B cell (primary cell): ENCODE data around the gene NSDHL. TPM values are rescaled to one million over a fixed set of nuclear protein-coding genes. Genes with fewer than 3 reads are reported as not detected.

Experiments used
- ATAC-seq: fragments of 200-7000 bp; cut with Tn5 transposase; one replicate; pipeline ENCODE4 v1.10.0; 2021; ENCODE audit warnings: low read depth, mild to moderate bottlenecking, moderate number of reproducible peaks, moderate library complexity
- CTCF ChIA-PET: fragments of 350-600 bp; sonication (Branson Sonifier 250); formaldehyde crosslinking; loops from one replicate; lab custom pipeline; 2021; ENCODE audit warnings: antibody characterized with exemption, inconsistent platforms; lab: Charles Lee
- POLR2A ChIA-PET: fragments of 350-600 bp; sonication (Branson Sonifier 250); formaldehyde crosslinking; loops from one replicate; lab custom pipeline; 2021; ENCODE audit warnings: antibody characterized with exemption; lab: Charles Lee
- DNase-seq: peaks from one replicate; pipeline ENCODE4 v3.0.0; 2013
- H2AFZ ChIP-seq: 2 replicates; pipeline ENCODE4 v1.6.1; 2012; ENCODE audit warnings: mild to moderate bottlenecking, low read depth, low read length; ENCODE audit not compliant: insufficient read depth, poor library complexity, severe bottlenecking
- H3K27ac ChIP-seq, 2 donors: 1 replicate in 1 of 2; 2 replicates in 1 of 2; pipeline ENCODE4 v1.5.1; 2012 to 2013; ENCODE audit warnings: low read length in 2 of 2, mild to moderate bottlenecking in 2 of 2, moderate library complexity in 1 of 2
- H3K27me3 ChIP-seq, 4 experiments: fragments of 200-600 bp in 1 of 4; sonication (generic) in 1 of 4; replicated peaks in 1 of 4; 1 replicate in 2 of 4; 2 replicates in 2 of 4; pipeline versions ENCODE4 v1.6.1 to v1.7.0; 2013 to 2016; ENCODE audit warnings: low read length in 3 of 4, mild to moderate bottlenecking in 2 of 4, mixed read lengths in 1 of 4, moderate library complexity in 1 of 4; ENCODE audit not compliant: insufficient read depth in 4 of 4, control insufficient read depth in 3 of 4; ENCODE audit errors: control extremely low read depth in 1 of 4
- H3K36me3 ChIP-seq, 2 experiments: replicated peaks in 1 of 2; 1 replicate in 1 of 2; 2 replicates in 1 of 2; pipeline versions ENCODE4 v1.6.1 to v1.7.1; 2013; ENCODE audit warnings: low read length in 1 of 2; ENCODE audit not compliant: insufficient read depth in 2 of 2, control insufficient read depth in 1 of 2; ENCODE audit errors: control extremely low read depth in 1 of 2, extremely low read depth in 1 of 2
- H3K4me1 ChIP-seq, 2 donors: fragments of 200-600 bp in 1 of 2; sonication (generic) in 1 of 2; 1 replicate in 1 of 2; 2 replicates in 1 of 2; pipeline versions ENCODE4 v1.5.1 to v1.6.1; 2013 to 2017; ENCODE audit warnings: low read length in 2 of 2; ENCODE audit not compliant: control insufficient read depth in 2 of 2, insufficient read depth in 2 of 2
- H3K4me2 ChIP-seq: replicated peaks from 2 replicates; pipeline ENCODE3; 2012; ENCODE audit warnings: mild to moderate bottlenecking, low read depth, low read length; ENCODE audit not compliant: poor library complexity, severe bottlenecking
- H3K4me3 ChIP-seq, 5 experiments: fragments of 200-600 bp in 1 of 5; sonication (generic) in 1 of 5; 1 replicate in 3 of 5; 2 replicates in 2 of 5; pipeline versions ENCODE4 v1.5.1 to v1.7.0; 2011 to 2016; ENCODE audit warnings: low read length in 4 of 5, mild to moderate bottlenecking in 4 of 5, low read depth in 2 of 5, control low read depth in 1 of 5, moderate library complexity in 1 of 5; ENCODE audit not compliant: insufficient read depth in 1 of 5; ENCODE audit errors: control extremely low read depth in 1 of 5, extremely low read depth in 1 of 5
- H3K79me2 ChIP-seq: fragments of 200-600 bp; sonication (generic); one replicate; pipeline ENCODE4 v1.6.0; 2016; ENCODE audit warnings: low read length; ENCODE audit not compliant: control insufficient read depth, insufficient read depth
- H3K9ac ChIP-seq: fragments of 200-600 bp; sonication (generic); 2 replicates; pipeline ENCODE4 v1.6.1; 2017; ENCODE audit warnings: mild to moderate bottlenecking, low read length, moderate library complexity
- H3K9me3 ChIP-seq, 3 donors: one replicate each; pipeline versions ENCODE4 v1.6.1 to v1.7.1; 2013; ENCODE audit warnings: low read length in 2 of 3; ENCODE audit not compliant: control insufficient read depth in 2 of 3, insufficient read depth in 1 of 3; ENCODE audit errors: control extremely low read depth in 1 of 3
- H4K20me1 ChIP-seq: 2 replicates; pipeline ENCODE4 v1.6.0; 2012; ENCODE audit warnings: mild to moderate bottlenecking, low read length; ENCODE audit not compliant: insufficient read depth, control insufficient read depth, poor library complexity, severe bottlenecking
- H3K27ac Mint-ChIP-seq: one replicate; pipeline ENCODE4 v1.8.0; 2021; ENCODE audit warnings: mixed read lengths
- H3K27me3 Mint-ChIP-seq: one replicate; pipeline ENCODE4 v1.8.0; 2021; ENCODE audit warnings: mixed read lengths
- H3K4me1 Mint-ChIP-seq: one replicate; pipeline ENCODE4 v1.8.0; 2021; ENCODE audit warnings: mixed read lengths
- H3K4me3 Mint-ChIP-seq: one replicate; pipeline ENCODE4 v1.8.0; 2021; ENCODE audit warnings: mixed read lengths
- H3K9me3 Mint-ChIP-seq: one replicate; pipeline ENCODE4 v1.8.0; 2022; ENCODE audit warnings: mixed read lengths; ENCODE audit not compliant: insufficient read depth
- CTCF ChIP-seq: fragments of 200-600 bp; IDR thresholded peaks from one replicate; pipeline ENCODE4 v1.8.0; 2022; ENCODE audit warnings: antibody characterized with exemption, mild to moderate bottlenecking
- EZH2 ChIP-seq: IDR thresholded peaks from 2 replicates; pipeline ENCODE4 v1.6.1; 2012; ENCODE audit warnings: borderline replicate concordance, low read depth, mild to moderate bottlenecking, moderate library complexity, low read length; ENCODE audit not compliant: insufficient read depth, poor library complexity, severe bottlenecking
- WGBS: methylation state at CpG from one replicate; pipeline ENCODE4 v1.1.5; 2013; ENCODE audit warnings: missing lambda C conversion rate; ENCODE audit not compliant: insufficient coverage; 5-methylcytosine and 5-hydroxymethylcytosine counted together
- intact Hi-C: fragments of 100-400 bp; cut with micrococcal nuclease; formaldehyde crosslinking; loops from one replicate; pipeline ENCODE4 v1.10.0; 2022
- polyA plus RNA-seq: library from polyadenylated mRNA; depleted of rRNA; stranded (reverse); fragments of >200 nt; gene quantifications from 2 replicates; pipeline ENCODE4 v1.2.3, GENCODE V29; 2012
- total RNA-seq, 2 donors: library from RNA; stranded (reverse); fragments of 120-200 nt in 1 of 2; gene quantifications; 1 replicate in 1 of 2; 2 replicates in 1 of 2; pipeline versions ENCODE4 v1.2.3 to v1.2.4, GENCODE V29; 2013 to 2022

NSDHL gene
- total and polyA plus RNA-seq, 2 donors (not counting 1 experiment from before 2014, with no cell fraction given), result 4.9 to 10.3 TPM

- DNase-seq (no peak), ATAC-seq (no peak)
- Histone ChIP-seq H3K36me3 (no peaks in the 10 kb centered on the region), H3K79me2 (no peaks in the 10 kb centered on the region), H3K9ac (no peak overlapping the region), H2AFZ (no peak overlapping the region), H4K20me1 (no peaks in the 10 kb centered on the region), H3K4me3 (no peak overlapping the region), H3K27me3 (peaks cover 0 to 2% (median 0%) of the 10 kb centered on the region in 4 experiments), H3K27ac (no peak overlapping the region), H3K4me2 (no peak overlapping the region), H3K9me3 (no peaks in the 10 kb centered on the region), H3K4me1 (no peaks in the 10 kb centered on the region)
- Mint-ChIP-seq H3K9me3 (no peaks in the 10 kb centered on the region), H3K4me1 (no peaks in the 10 kb centered on the region), H3K27ac (no peak overlapping the region), H3K27me3 (peaks cover 19% of the 10 kb centered on the region), H3K4me3 (no peak overlapping the region)
- CTCF ChIA-PET, result no interaction called here
- WGBS, result 89% methylated on average over 3 of the region's 9 CpGs
- TF ChIP-seq CTCF, result no peak
- no peak for TF ChIP-seq EZH2
- POLR2A ChIA-PET, result no interaction called here
- intact Hi-C loops, result no loop called here
Measured at GRCh38 chrX:152903589-152903988, 72.7 kb downstream of the NSDHL start.

- no peak overlapping the region for H3K9ac ChIP-seq
- no peak overlapping the region for H2AFZ ChIP-seq
- intact Hi-C loops, result no loop called here
- DNase-seq, result peak; percentile 40
- H3K4me1 ChIP-seq, result no peaks in the 10 kb centered on the region
- Mint-ChIP-seq H3K4me3 (no peak overlapping the region), H3K27ac (no peak overlapping the region), H3K27me3 (peaks cover 19% of the 10 kb centered on the region), H3K4me1 (no peaks in the 10 kb centered on the region), H3K9me3 (no peaks in the 10 kb centered on the region)
- H3K4me2 ChIP-seq, result no peak overlapping the region
- H3K36me3 ChIP-seq, result no peaks in the 10 kb centered on the region
- ChIA-PET CTCF (no interaction called here), POLR2A (no interaction called here)
- peaks cover 0 to 2% (median 0%) of the 10 kb centered on the region in 4 experiments for H3K27me3 ChIP-seq
- no peak overlapping the region for H3K4me3 ChIP-seq
- no peak overlapping the region for H3K27ac ChIP-seq
- no peaks in the 10 kb centered on the region for H3K79me2 ChIP-seq
- ATAC-seq, result no peak
- 73% methylated on average over 9 of the region's 20 CpGs for WGBS
- H4K20me1 ChIP-seq, result no peaks in the 10 kb centered on the region
- no peaks in the 10 kb centered on the region for H3K9me3 ChIP-seq
- TF ChIP-seq CTCF (peak; percentile 54), EZH2 (no peak)
Measured at GRCh38 chrX:152904151-152905080, 73.6 kb downstream of the NSDHL start.
